GM19025 (cell line): Measurements from ENCODE around the gene MYBL2.

ENCODE experiments used
- ATAC-seq: cut with Tn5 transposase; IDR thresholded peaks from one replicate; pipeline ENCODE4 v1.9.1; 2021; ENCODE audit warnings: mild to moderate bottlenecking, low read depth, moderate library complexity; ENCODE audit not compliant: unreplicated experiment

Gene MYBL2

DNA sequence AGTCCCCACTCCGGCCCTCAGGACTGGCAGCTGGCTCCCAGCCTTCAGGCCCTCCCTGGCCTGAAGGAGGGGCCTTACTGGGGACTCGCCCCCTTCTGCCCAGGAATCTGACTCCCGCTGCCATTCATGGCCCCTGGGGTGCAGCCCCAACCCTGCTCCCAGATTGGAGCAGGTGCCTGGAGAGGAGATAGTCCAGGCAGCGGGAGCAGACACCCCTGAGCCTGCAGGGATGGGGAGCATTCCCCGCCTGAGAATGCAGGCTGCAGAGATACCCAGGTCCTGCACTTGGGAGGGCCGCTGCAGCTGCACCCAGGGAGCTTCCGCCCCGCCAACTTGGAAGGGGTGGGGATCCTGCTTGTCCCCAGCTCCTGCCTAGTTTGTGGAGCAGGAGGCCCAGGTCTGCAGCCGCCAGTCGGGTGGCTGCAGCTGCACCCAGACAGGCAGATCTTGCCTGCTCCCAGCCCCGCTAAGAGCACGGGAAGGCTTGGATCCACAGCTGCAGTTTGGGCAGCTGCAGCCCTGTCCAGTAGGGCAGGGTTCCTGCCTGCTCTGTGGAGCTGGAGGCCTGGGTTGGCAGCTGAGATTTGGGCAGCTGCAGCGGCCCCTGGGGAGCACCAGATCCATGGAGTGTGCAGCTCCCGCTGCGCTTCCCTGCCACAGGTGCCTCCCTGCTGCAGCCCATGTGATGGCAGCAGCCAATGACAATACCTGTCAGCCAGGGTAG lies 54.7 kb downstream of the MYBL2 start:
- no peak for ATAC-seq

DNA sequence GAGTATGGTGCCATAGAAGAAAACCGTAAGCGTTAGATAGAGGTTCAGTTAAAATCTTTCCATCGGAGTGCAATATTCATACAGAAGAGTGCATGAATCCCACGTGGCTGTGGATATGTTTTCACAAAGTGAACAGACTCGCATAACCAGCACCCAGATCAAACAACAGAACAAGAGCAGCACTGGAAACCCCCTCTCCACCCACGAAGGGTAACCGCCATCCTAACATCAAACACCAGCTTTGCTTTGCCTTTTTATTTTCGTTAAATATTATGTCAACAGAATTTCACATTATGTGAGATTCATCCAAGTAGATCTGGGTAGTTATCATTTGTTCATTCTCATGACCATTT lies 55.2 kb downstream of the MYBL2 start:
- no peak for ATAC-seq

DNA sequence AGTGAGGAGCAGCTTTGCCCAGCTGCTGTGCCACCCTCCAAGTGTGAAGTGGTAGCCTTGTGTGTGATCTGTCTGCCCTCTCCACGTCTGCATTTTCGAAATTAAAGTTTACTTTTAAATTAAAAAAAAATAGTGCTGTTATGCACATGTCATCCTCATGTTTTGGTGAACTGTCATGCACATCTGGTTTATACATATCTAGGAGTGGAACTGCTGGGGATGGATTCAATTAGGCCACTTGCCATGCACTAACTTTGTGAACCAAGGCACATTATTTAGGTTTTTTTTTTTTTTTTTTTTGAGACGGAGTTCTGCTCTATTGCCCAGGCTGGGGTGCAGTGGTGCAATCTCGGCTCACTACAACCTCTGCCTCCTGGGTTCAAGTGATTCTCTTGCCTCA lies 56.3 kb downstream of the MYBL2 start:
- no peak for ATAC-seq

DNA sequence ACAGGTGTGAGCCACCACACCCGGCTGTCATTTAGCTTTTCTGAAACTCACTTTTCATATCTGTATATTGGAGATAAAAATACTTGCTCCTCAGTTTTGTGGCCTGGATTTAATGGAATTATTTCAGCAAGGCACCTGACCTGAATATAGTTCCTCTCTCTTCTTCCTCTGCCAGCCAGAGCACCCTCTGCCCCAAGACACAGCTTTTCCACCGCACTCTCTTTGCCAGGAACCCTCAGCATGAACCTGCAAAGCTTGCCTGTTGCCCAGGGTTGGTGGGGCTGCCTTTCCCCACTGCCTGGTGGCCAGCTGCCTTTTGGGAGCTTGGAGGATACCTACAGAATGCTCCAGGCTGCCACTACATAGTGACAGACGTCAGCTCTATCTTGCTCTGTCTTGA lies 56.8 kb downstream of the MYBL2 start:
- ATAC-seq: no peak

DNA sequence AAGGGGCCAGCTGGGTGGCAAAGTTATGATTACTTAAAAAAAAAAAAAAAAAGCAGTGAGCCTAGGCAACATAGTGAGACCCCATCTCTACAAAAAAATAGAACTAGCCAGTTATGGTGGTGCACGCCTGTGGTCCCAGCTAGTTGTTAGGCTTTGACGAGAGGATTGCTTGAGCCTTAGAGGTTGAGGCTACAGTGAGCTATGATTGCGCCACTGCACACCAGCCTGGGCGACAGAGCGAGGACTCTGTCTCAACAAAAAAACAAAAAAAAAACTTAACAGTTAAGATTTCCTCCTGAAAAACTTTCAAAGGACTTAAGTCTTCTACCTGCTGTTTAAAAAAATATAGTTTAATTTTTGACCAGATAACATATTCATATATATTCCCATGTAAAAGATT lies 57.5 kb downstream of the MYBL2 start:
- ATAC-seq: no peak

DNA sequence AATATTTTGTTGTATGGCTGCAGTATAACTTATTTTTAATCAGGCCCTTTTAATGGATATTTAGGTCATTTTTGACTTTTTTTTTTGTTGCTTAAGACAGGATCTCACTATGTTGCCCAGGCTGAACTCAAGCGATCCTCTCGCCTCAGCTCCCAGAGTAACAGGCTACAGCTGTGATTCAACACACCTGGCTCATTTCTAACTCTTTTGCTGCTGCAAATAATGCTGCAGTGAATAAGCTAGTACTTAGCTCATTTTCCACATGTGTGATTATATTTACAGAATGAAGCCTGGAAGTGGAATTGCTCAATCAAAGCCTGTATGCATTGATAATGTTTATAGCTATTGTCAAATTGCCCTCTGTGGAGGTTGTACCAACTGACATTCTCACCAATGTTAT lies 58.8 kb downstream of the MYBL2 start:
- ATAC-seq: no peak

DNA sequence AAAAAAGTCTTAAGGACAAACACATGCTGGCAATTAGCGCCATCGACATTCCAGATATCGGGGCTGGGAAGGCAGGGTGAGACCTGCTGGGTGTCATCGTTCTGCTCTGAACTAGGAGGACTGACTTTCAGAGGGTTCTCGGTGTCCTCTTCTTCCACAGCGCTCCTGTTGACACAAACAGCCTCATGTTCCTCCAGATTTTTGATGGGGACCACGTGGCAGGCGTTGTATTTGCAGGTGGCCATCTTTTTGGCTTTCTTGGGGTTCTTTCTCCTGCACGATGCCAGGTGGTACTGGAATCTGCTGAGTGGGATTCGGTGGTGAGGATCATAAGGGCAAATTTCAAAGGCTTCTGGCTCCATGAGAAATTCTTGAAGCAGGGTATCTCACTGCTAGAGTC lies 59.4 kb downstream of the MYBL2 start:
- no peak for ATAC-seq

DNA sequence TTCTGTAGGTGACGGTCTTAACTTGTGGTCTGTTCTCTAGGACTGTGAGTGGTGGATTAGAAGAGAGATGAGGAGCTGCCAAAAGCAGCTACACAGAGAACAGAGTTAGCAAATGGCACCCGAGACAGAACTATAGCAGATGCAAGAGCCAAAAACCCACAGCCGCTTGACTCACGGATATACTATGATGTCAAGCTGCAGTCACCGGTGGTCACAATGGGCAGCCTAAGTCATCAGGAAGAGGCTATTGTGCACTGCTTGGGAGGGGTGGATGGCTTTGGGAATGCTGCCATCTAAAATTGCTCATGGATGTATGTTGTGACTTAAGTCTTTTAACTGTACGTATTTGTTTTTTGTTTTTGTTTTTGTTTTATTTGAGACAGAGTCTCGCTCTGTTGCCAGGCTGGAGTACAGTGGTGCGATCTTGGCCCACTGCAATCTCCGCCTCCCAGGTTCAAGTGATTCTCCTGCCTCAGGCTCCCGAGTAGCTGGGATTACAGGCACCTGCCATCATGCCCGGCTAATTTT lies 60.0 kb downstream of the MYBL2 start, which contains the start of gene GTSF1L:
Gene GTSF1L (minus strand): TSS at position 192 of the 528 bp plus-strand sequence. CDS start 308 bp downstream, outside the sequence.
- no peak for ATAC-seq

DNA sequence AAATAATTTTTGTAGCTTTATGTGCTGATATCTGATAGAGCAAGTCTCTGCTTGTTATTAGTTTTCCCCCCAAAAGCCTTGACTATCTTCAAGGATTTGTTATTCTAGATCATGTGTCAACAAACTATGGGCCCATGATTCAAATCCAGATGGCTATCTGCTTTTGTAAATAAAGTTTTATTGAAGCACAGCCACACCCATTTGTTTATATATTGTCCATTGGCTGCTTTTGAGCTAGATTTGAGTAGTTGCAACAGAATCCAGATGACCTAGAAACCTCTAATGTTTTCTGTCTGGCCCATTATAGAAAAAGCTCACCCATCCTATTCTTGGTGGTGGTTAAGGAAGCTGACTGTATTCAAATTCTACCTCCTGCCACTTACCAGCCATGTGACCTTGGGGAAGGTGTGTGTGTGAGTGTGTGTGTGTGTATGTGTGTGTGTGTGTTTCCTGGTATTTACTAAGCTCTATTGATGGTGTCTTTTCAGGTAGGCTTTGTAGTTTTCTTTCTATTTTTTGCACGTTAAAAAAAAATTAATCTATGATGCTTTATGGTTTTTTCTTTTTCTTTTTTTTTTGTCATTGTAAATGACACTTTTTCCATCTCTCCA lies 61.2 kb downstream of the MYBL2 start:
- ATAC-seq: no peak

DNA sequence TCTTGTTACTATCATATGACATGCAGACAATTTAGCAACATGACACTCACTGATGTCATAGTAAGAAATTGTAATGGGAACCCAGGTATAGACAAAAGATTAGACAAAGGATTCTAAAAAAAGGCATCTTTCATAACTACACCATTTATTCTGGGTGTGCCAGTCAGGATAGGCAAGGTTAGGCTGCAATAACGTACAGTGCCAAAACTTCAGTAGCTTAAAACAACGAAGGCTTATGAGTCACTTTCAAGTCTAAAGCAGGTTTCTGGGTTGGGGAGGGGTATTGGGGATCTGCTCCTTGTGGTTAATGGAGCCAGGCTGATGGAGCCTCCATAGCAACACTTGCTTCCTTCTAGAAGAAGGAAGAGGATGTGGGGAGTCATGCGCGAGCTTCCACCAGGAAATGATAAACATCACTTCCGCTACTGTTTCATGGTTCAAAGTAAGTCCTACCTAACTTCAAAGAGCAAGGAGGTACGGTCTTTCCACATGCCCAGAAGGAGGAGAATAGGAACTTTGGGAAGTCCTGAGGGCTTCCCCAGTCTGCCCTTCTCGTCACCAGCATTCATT lies 61.9 kb downstream of the MYBL2 start:
- ATAC-seq: no peak

DNA sequence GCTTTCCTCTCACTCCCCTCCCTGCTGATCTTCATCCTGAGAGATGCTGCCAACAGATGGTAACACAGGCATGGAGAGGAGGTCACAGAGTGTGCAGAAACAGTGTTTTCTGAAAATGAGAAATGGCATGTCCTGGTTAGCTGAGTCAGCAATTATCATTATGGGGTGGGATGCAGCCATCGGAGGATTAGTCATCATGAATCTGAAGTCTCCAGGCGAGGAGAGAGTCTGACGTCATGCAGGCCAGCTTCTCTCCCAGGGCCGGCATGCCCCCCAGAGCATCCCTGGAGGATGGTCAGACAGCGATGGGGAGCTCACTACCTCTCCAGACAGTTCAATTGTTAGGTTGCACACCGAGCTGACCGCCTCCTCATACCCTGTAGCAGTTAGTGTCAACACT lies 64.6 kb downstream of the MYBL2 start:
- ATAC-seq: no peak

DNA sequence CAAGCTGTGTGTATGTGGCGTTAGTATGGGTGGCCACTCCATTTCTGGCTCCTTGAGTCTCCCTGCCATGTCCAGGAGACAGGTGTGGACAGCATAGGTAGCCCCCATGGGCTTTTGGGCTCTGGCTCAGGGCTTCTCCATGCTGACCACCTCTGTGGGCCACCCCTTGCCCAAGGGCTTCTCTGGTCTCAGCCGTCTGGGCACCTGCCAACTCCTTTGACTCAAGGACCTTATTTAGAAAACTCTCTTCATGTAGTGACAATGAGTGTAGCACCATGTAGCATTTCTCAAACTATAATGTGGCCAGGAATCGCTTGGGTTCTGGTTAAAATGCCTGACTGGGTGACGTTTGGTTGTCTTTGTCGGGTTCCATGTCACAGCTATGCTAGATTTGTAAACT lies 65.0 kb downstream of the MYBL2 start:
- no peak for ATAC-seq

DNA sequence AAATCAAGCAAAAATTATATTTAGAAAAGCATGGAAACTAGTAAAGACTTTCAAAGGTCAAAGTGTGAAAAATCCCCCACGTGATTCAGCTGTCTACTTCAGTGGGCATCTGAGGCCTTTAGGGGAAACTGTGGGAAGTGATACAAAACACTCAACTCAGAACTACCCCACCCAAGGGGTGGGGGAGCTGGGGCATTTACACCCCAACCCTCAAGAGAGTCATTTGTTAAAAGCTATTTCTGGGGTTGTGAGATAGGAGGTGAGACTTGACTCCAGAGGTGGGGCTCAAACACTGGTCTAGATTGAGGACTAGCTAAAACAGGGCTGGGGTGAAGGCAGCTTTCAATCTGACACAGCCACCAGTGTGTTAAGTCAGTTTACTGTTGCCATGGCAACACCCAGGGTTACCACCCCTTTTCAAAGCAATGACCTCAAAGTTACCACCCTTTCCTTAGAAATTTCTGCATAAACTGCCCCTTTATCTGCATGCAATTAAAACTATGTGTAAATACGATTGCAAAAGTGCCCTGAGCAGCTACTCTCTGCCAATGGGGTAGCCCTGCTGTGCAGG lies 69.8 kb downstream of the MYBL2 start:
- peak; percentile 68 for ATAC-seq

DNA sequence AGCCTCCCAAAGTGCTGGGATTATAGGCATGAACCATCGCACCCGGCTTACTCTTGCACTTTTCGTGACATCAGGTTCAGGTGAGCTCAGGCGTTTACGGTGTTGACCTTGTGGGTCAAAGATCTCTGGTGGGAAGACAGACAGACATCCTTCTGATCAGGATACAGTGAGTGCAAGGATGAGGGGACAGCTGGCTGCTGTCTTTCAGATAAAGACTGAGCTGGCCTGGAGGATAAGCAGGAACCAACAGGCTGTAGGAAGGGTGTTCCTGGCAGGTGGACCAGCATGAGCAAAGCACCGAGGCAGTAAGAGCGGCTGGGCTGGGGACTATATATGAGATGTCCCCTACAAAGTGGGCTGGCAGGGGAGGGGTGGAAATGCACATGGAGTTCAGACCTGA lies 71.0 kb downstream of the MYBL2 start:
- no peak for ATAC-seq

DNA sequence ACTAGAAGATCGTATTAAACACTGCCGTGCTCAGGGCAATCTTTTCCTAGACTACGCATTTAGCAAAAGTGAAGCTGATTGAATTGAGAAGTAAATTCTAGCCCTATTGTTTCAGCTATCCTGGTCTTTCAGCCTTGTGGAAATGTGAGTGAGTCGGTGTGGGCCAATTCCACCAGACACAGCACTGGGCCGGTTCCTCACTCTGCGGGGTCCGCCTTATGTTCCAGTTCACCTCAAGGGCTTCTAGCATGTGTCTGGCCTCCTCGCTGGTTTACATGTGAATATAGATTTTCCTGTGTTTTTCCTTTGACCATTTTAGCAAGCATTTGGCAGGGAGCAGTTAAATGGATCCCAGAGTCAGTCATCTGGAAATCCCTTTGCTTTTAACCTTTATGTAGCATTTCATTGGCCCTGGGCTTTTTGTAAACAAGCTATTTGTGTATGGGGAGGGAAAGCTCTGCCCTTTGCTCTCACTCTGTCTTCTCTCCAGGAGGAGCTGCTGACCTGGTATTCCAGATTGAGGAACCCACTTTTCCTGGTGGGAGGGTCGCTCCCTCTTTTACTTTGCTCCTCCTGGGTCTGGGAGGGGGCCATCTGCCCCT lies 72.3 kb downstream of the MYBL2 start:
- no peak for ATAC-seq

DNA sequence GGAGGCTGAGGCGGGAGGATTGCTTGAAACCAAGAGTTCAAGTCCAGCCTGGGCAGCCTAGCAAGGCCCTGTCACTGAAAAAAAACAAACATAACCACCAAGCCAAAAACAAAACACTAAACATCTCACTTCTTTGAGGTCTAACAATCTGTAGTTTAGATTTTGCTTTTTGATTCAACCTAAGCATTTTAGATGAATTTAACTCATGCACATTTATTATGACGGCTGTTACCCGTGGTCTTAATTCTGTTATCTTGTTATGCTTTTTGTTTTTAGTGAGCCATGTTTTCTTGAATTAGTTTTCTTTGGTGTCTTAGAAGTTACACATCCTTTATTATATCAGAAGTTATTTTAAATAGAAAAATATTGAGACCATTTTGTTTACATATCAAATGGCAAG lies 73.7 kb downstream of the MYBL2 start:
- no peak for ATAC-seq

DNA sequence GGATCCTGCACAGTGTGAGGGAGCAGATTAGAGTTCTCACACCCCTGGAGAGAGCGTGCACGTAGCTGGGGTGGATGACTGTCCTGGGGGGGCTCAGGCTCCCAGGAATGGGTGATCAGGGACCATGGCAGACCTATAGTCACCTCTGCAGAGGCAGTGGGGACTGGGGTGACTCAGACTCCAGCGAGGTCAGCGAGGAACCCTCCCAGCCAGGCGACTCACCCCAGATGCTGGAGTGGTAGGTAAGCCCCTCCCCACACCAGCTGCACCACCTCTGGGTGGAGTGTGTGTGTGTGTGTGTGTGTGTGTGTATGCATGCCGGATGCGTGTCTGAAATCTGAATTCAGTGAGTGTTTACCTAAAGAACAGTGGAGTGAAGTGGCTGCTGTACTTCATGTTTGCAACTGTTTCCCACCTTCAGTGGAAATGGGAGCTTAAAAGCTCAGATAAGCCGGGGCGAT lies 77.3 kb downstream of the MYBL2 start:
- no peak for ATAC-seq

DNA sequence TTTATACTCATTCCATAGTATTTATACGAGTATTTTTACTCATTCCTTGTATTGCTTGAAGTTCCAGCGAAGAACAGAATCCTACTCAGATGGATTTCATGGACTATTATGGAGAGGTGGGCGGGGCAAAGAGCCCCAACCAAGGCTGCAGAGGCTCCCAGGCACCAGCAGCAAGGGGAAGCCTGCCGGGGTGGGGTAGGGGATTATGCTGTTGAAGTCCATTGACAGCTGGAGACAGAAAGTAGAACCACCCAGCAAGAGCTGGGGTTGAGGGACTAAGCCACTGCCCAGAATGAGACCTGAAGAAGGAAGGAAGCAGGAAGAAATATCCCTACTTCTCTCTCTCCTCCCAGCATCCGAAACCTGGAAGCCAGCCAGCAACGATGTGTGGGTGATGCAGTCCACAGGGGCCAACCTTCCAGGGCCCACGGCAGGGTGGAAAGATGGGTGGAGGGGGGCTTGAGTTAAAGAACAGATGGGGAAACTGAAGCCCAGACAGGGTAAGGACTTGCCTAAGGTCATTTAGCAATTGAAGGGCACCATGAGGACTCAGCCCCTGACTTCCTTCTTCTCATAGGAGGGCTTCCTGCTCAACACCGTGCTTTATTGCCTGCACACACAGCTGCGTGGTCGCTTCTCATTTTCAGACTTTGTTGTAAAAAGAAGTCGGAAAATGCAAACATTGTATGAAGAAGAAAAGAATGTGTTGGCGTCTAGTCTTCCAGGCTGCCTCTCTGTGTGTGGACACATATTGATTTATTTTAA lies 78.2 kb downstream of the MYBL2 start:
- ATAC-seq: no peak

DNA sequence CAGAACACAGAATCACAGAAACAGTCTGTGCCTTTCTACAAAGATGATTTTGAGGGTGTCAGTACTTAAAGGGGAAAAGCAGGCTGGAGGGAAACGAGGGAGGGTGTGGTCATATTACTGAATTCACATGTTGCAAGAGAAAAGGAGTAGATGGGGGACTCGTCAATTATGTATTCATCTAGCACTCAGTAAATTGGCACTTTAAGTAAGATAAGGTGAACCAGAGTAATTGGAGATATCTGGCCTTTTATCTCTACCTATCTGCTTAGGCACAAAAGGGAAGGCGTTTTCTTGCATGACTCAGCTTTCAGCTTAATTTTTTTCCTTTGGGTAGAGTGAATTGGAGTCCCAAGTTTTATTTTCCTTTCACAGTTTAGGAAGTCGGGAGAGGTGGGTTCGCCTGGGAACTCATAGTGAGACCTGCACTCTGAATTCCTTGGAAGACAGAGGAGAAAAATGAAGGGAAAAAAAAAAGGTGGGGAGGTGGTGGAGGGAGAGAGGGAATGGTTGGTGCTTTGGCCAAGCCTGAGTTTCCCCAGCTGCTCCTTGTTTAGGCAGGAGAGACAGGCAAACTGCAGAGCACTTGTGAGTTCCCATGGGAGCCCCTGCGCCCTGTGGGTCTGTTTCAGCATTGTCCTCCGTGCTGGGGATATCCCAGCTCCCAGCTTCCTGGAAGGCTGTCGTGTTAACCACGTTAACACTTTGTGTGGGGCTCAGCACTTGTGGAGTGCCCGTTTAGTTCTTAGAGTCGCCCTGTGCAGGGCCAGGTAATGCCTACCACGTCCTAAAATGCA lies 79.6 kb downstream of the MYBL2 start:
- no peak for ATAC-seq

DNA sequence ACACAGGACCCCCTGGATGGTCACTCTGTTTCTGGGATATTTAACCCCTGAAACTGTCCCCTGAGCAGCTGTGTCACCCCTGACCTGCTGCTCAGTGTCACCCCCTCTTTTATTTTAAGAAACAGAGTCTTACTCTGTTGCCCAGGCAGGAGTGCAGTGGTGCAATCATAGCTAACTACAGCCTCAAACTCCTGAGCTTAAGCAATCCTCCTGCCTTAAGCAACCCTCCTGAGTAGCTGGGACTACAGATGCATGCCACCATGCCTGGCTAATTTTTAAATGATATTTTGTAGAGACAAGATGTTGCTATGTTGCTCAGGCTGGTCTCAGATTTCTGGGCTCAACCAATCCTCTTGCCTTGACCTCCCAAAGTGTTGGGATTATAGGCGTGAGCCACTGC lies 81.4 kb downstream of the MYBL2 start:
- no peak for ATAC-seq
